ES-I3 (cell line): ENCODE results near the gene STK24.

ENCODE experiments used
- H3K36me3 ChIP-seq: 2 replicates; pipeline ENCODE4 v1.6.1; 2013; ENCODE audit warnings: mild to moderate bottlenecking, low read length, control low read depth, moderate library complexity; ENCODE audit not compliant: insufficient read depth
- H3K4me1 ChIP-seq: 2 replicates; pipeline ENCODE4 v1.6.1; 2013; ENCODE audit warnings: mild to moderate bottlenecking, control low read depth, low read length; ENCODE audit not compliant: insufficient read depth
- H3K9ac ChIP-seq: 2 replicates; pipeline ENCODE4 v1.6.1; 2013; ENCODE audit warnings: low read depth, mild to moderate bottlenecking, low read length, moderate library complexity
- H3K9me3 ChIP-seq: 2 replicates; pipeline ENCODE4 v1.6.1; 2013; ENCODE audit warnings: mild to moderate bottlenecking, low read length, moderate library complexity; ENCODE audit not compliant: control insufficient read depth, insufficient read depth

Gene STK24

GRCh38 chr13:98495627-98496478, 81.1 kb downstream of the STK24 start:
- Histone ChIP-seq H3K9ac (no peak overlapping the region), H3K4me1 (peaks cover 30% of the 10 kb centered on the region), H3K9me3 (no peaks in the 10 kb centered on the region), H3K36me3 (peaks cover 15% of the 10 kb centered on the region)

GRCh38 chr13:98494769-98495168, 82.1 kb downstream of the STK24 start:
- H3K9ac ChIP-seq: no peak overlapping the region
- H3K9me3 ChIP-seq: no peaks in the 10 kb centered on the region
- peaks cover 33% of the 10 kb centered on the region for H3K4me1 ChIP-seq
- peaks cover 9% of the 10 kb centered on the region for H3K36me3 ChIP-seq

GRCh38 chr13:98493042-98493712, 83.7 kb downstream of the STK24 start:
- Histone ChIP-seq H3K9me3 (no peaks in the 10 kb centered on the region), H3K9ac (no peak overlapping the region), H3K36me3 (peaks cover 3% of the 10 kb centered on the region; the same call in 1 of the 2 replicates), H3K4me1 (peaks cover 33% of the 10 kb centered on the region)

- peaks cover 2% of the 10 kb centered on the region; the same call in 1 of the 2 replicates for H3K36me3 ChIP-seq
- no peak overlapping the region for H3K9ac ChIP-seq
- H3K9me3 ChIP-seq: no peaks in the 10 kb centered on the region
- peaks cover 33% of the 10 kb centered on the region for H3K4me1 ChIP-seq
Observed at GRCh38 chr13:98492335-98493041, 84.4 kb downstream of the STK24 start.

GRCh38 chr13:98490866-98491265, 86.0 kb downstream of the STK24 start:
- Histone ChIP-seq H3K9ac (no peak overlapping the region), H3K4me1 (peaks cover 19% of the 10 kb centered on the region), H3K9me3 (no peaks in the 10 kb centered on the region), H3K36me3 (peaks cover 2% of the 10 kb centered on the region; the same call in 1 of the 2 replicates)

GRCh38 chr13:98490195-98490836, 86.6 kb downstream of the STK24 start:
- H3K36me3 ChIP-seq: no peaks in the 10 kb centered on the region
- no peak overlapping the region for H3K9ac ChIP-seq
- no peaks in the 10 kb centered on the region for H3K9me3 ChIP-seq
- peaks cover 17% of the 10 kb centered on the region for H3K4me1 ChIP-seq

GRCh38 chr13:98489446-98490194, 87.3 kb downstream of the STK24 start:
- H3K9ac ChIP-seq: no peak overlapping the region
- H3K4me1 ChIP-seq: peaks cover 24% of the 10 kb centered on the region
- H3K36me3 ChIP-seq: no peaks in the 10 kb centered on the region
- H3K9me3 ChIP-seq: no peaks in the 10 kb centered on the region

- H3K9me3 ChIP-seq: no peaks in the 10 kb centered on the region
- no peak overlapping the region for H3K9ac ChIP-seq
- H3K36me3 ChIP-seq: no peaks in the 10 kb centered on the region
- peaks cover 31% of the 10 kb centered on the region for H3K4me1 ChIP-seq
Observed at GRCh38 chr13:98488736-98489135, 88.2 kb downstream of the STK24 start.

GRCh38 chr13:98487522-98487921, 89.4 kb downstream of the STK24 start:
- H3K9ac ChIP-seq: no peak overlapping the region

GRCh38 chr13:98487016-98487415, 89.9 kb downstream of the STK24 start:
- Histone ChIP-seq H3K36me3 (no peaks in the 10 kb centered on the region), H3K9ac (no peak overlapping the region), H3K9me3 (no peaks in the 10 kb centered on the region), H3K4me1 (peaks cover 38% of the 10 kb centered on the region)

More at GRCh38 chr13:98487522-98487921, 89.4 kb downstream of the STK24 start:
- Histone ChIP-seq H3K4me1 (peaks cover 36% of the 10 kb centered on the region), H3K9me3 (no peaks in the 10 kb centered on the region), H3K36me3 (no peaks in the 10 kb centered on the region)

- H3K9me3 ChIP-seq: no peaks in the 10 kb centered on the region
- H3K4me1 ChIP-seq: peaks cover 37% of the 10 kb centered on the region
- H3K9ac ChIP-seq: no peak overlapping the region
- H3K36me3 ChIP-seq: no peaks in the 10 kb centered on the region
Observed at GRCh38 chr13:98486412-98486811, 90.5 kb downstream of the STK24 start.

GRCh38 chr13:98485561-98485960, 91.3 kb downstream of the STK24 start:
- H3K9ac ChIP-seq: no peak overlapping the region
- no peaks in the 10 kb centered on the region for H3K36me3 ChIP-seq
- H3K9me3 ChIP-seq: no peaks in the 10 kb centered on the region
- H3K4me1 ChIP-seq: peaks cover 37% of the 10 kb centered on the region

GRCh38 chr13:98484289-98485219, 92.4 kb downstream of the STK24 start:
- peaks cover 40% of the 10 kb centered on the region for H3K4me1 ChIP-seq

More at GRCh38 chr13:98484289-98485219, 92.4 kb downstream of the STK24 start:
- Histone ChIP-seq H3K36me3 (no peaks in the 10 kb centered on the region), H3K9me3 (no peaks in the 10 kb centered on the region), H3K9ac (peak overlapping the region; percentile 11; the same call in 1 of the 2 replicates)
